K562 (cell line): ENCODE data around the gene TMEM14C. TPM values are rescaled to one million over a fixed set of nuclear protein-coding genes. Genes with fewer than 3 reads are reported as not detected.

Experiments
- HBP1 ChIP-seq: fragments of 450-650 bp; formaldehyde crosslinking; IDR thresholded peaks from 2 replicates; pipeline ENCODE4 v1.4.0; 2022; ENCODE audit warnings: missing genetic modification characterization
- ILK ChIP-seq: fragments of 450-650 bp; IDR thresholded peaks from 2 replicates; pipeline ENCODE4 v1.6.1; 2016; ENCODE audit warnings: missing genetic modification characterization, low read depth, mild to moderate bottlenecking, missing compliant biosample characterization, moderate library complexity, borderline replicate concordance
- PATZ1 ChIP-seq: fragments of 250-450 bp; sonication (Bioruptor Pico); IDR thresholded peaks from 2 replicates; pipeline ENCODE4 v1.5.0; 2020; ENCODE audit warnings: mild to moderate bottlenecking, borderline replicate concordance
- RBM22 ChIP-seq: fragments of 200-400 bp; formaldehyde crosslinking; IDR thresholded peaks from 2 replicates; pipeline ENCODE4 v1.6.1; 2018; ENCODE audit warnings: low read length, low read depth; ENCODE audit not compliant: poor library complexity, severe bottlenecking
- RCOR1 ChIP-seq, 2 experiments: IDR thresholded peaks; 2 replicates each; pipeline ENCODE4 v1.6.1; 2012; ENCODE audit warnings: low read depth in 2 of 2, low read length in 2 of 2, borderline replicate concordance in 1 of 2, improper control_type of control experiment in 1 of 2
- SMAD3 ChIP-seq: fragments of 450-650 bp; formaldehyde crosslinking; conservative IDR thresholded peaks from 2 replicates; pipeline ENCODE4 v1.4.0; 2020; ENCODE audit warnings: mild to moderate bottlenecking
- ZC3H8 ChIP-seq: fragments of 450-650 bp; IDR thresholded peaks from 2 replicates; pipeline ENCODE4 v1.6.1; 2017
- ZNF407 ChIP-seq: fragments of 450-650 bp; IDR thresholded peaks from 2 replicates; pipeline ENCODE4 v1.6.1; 2016; ENCODE audit warnings: low read depth
- ZNF695 ChIP-seq: fragments of 450-650 bp; formaldehyde crosslinking; IDR thresholded peaks from 2 replicates; pipeline ENCODE4 v1.4.0; 2020; ENCODE audit warnings: mild to moderate bottlenecking, moderate library complexity
- polyA plus RNA-seq, 8 experiments: library from polyadenylated mRNA; depleted of rRNA in 4 of 8; stranded (reverse) in 5 of 8; unstranded in 3 of 8; fragments of >200 nt; fragmentation: Nextera tagmentation in 2 of 8; fragmentation: Illumina TruSeq in 1 of 8; extraction: Ambion mirVana in 2 of 8; extraction: Trizol in 1 of 8; gene quantifications; 2 replicates each; pipeline versions ENCODE4 v1.2.1 to v1.2.3, GENCODE V29; 2011 to 2014; ENCODE audit warnings: inconsistent platforms in 1 of 8, missing spikeins in 1 of 8
- total RNA-seq, 7 experiments: library from RNA; depleted of rRNA in 6 of 7; stranded (reverse); fragments of >200 nt in 6 of 7; fragmentation: Illumina TruSeq in 2 of 7; extraction: Trizol in 2 of 7; gene quantifications; 2 replicates each; pipeline versions ENCODE4 v1.2.1 to v1.2.3, GENCODE V29; 2011 to 2021; ENCODE audit warnings: low replicate concordance in 1 of 7
- TF ChIP-seq, protein P1 (sequence below), 2 experiments: fragments of 450-650 bp in 1 of 2; sonication (generic) in 1 of 2; formaldehyde crosslinking; conservative IDR thresholded peaks; 2 replicates each; pipeline versions ENCODE4 v1.4.0 to v1.8.1; 2020 to 2022; ENCODE audit warnings: mild to moderate bottlenecking in 1 of 2, missing genetic modification reagents in 1 of 2
- TF ChIP-seq, protein P2 (sequence below): sonication (generic); formaldehyde crosslinking; IDR thresholded peaks from 2 replicates; pipeline ENCODE4 v1.8.0; 2022; ENCODE audit warnings: mild to moderate bottlenecking, missing genetic modification reagents

TMEM14C gene
- total and polyA plus RNA-seq, 9 of the 15 experiments (the other 6 are each of a cell fraction or from before 2014, with no cell fraction given) = 151 to 496 (median 263) TPM

DNA sequence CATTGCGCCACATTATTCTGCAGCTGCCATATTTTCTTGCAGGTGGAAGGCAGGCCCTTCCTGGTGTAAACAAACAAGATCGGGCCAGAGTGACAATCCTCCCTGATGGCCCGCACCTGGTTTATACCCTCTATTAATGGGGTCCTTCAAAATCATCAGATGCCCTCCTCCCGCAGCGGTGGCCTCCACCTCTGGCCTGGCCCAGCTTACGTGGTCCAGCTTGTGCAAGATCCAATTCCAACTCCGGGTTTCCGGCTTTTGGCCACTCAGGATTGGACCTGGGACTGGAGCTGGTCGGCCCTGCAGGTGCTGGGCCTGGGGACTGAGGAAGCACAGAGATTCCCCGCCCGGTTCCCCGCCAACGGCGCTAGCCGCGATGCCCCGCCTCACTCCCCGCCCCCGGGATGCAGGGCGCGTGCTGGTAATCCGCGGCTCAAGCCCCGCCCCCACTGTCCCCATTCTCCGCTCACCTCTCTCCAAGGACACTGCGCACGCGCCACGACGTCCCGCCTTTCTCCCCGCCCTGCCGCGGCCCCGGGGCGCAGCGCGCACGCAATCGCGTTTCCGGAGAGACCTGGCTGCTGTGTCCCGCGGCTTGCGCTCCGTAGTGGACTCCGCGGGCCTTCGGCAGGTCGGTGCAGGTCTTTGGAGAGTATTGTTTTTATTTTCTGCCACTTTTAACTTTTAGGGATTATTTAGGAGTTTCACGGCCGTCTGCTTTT lies 24.5 kb downstream of the TMEM14C start, which contains the start of gene TMEM14B (continued):
- TF ChIP-seq, protein P1, sequence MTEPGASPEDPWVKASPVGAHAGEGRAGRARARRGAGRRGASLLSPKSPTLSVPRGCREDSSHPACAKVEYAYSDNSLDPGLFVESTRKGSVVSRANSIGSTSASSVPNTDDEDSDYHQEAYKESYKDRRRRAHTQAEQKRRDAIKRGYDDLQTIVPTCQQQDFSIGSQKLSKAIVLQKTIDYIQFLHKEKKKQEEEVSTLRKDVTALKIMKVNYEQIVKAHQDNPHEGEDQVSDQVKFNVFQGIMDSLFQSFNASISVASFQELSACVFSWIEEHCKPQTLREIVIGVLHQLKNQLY (CRISPR knock-in tag; conservative IDR thresholded peaks at IDR 0.05) = 0 out of 4 replicates have a peak, but pooled peaks of 1 of the 2 experiments have one; percentile 25
- TF ChIP-seq ILK (tag) (no peak), SMAD3 (CRISPR knock-in tag) (peak; percentile 73; the same call in 1 of the 2 replicates), PATZ1 (no peak), ZC3H8 (no peak), RCOR1 (IDR thresholded peaks at IDR 0.05; ENCODE audit: borderline replicate concordance in 1 of 2, low read depth in 2 of 2, low read length in 2 of 2) (peak; percentile 50 to 85; a peak in 3 of 4 replicates), ZNF407 (no peak), RBM22 (no peak), ZNF695 (CRISPR knock-in tag) (no peak), HBP1 (CRISPR knock-in tag) (no peak)
- TF ChIP-seq, protein P2, sequence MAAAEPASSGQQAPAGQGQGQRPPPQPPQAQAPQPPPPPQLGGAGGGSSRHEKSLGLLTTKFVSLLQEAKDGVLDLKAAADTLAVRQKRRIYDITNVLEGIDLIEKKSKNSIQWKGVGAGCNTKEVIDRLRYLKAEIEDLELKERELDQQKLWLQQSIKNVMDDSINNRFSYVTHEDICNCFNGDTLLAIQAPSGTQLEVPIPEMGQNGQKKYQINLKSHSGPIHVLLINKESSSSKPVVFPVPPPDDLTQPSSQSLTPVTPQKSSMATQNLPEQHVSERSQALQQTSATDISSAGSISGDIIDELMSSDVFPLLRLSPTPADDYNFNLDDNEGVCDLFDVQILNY (CRISPR knock-in tag) = peak; percentile 56; the same call in 1 of the 2 replicates
